ENCODE results near the gene ARL2.
"Not testable (repeated sequence)": the region's sequence is repeated elsewhere in the genome, so short reads cannot be mapped to it uniquely, and the experiment has no call there.

The ARL2 gene

DNA sequence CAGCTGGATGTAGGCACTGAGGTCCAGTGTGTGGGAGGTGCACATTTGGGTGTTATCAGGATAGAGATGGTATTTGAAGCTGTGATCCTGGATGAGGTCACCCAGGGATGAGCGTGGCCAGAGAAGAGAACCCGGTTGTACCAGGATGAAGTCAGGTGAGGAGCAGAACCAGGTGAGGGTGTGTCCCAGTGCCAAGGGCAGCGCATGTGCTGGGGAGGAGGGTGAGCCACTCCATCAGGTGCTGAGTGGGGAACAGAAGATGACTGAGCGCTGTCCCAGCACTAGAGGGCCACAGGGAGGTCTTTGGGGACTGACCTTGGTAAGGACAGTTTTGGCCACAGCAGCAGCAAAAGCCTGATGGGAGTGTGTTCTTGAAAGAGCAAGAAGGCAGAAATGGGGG, 2.7 kb downstream of the ARL2 start:
- H3K27ac ChIP-seq = peak overlapping the region; percentile 98
- TF ChIP-seq, protein P1, sequence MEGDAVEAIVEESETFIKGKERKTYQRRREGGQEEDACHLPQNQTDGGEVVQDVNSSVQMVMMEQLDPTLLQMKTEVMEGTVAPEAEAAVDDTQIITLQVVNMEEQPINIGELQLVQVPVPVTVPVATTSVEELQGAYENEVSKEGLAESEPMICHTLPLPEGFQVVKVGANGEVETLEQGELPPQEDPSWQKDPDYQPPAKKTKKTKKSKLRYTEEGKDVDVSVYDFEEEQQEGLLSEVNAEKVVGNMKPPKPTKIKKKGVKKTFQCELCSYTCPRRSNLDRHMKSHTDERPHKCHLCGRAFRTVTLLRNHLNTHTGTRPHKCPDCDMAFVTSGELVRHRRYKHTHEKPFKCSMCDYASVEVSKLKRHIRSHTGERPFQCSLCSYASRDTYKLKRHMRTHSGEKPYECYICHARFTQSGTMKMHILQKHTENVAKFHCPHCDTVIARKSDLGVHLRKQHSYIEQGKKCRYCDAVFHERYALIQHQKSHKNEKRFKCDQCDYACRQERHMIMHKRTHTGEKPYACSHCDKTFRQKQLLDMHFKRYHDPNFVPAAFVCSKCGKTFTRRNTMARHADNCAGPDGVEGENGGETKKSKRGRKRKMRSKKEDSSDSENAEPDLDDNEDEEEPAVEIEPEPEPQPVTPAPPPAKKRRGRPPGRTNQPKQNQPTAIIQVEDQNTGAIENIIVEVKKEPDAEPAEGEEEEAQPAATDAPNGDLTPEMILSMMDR (conservative IDR thresholded peaks at IDR 0.05; ENCODE audit: low read depth) = no peak
- ChIA-PET POLR2A (ENCODE audit: low non-redundant PET) (interaction anchor here (0.6 kb wide), 1 partner anchor 58 kb away, joined by 4 read pairs; no protein-coding TSS in a partner anchor), CTCF (interaction anchor here (0.6 kb wide), 1 partner anchor 33 kb away, joined by 4 read pairs; no protein-coding TSS in a partner anchor)
- DNase-seq (ENCODE audit: low spot score) = no peak

DNA sequence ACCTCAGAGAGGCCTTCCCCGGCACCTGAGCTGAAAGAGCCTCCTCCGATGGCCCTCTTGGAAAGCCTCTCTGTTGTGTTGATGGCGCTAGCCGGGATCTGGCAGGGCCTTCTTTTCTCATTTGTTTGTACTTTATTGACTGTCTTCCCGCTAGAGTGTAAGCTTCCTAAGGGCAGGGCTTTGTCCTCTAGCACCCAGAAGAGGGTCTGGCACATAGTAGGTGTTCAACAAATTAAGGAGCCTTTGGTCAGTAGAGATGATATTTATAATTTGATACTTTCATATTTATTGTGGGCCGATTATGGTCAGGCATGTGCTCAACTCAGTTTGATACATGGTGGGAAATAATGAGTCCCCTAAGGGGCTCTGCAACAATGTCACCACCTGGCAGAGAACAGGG, 4.0 kb downstream of the ARL2 start:
- CTCF ChIA-PET = no interaction called here
- TF ChIP-seq, protein P1 (conservative IDR thresholded peaks at IDR 0.05; ENCODE audit: low read depth) = no peak
- no peak for DNase-seq (ENCODE audit: low spot score)
- POLR2A ChIA-PET (ENCODE audit: low non-redundant PET) = no interaction called here
- H3K27ac ChIP-seq = no peak overlapping the region; the same call in 1 of the 2 replicates

DNA sequence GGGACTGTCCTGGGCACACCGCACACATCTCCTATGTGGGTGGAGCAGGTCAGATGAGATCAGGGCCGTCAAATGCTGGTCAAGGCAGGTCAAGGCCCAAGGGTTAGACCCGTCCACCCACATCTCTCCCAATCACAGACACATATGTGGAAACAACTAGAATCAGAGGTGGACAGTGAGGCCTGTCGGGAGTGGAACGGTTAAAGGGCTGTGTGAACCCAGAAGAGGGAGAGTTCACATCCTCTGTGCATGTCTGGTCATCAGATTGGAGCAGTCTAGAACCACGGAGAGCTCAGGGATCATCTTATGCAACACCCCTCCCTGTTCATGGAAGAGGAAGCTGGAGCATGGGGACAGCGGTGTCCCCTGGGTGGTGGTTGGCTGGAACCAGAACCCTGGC, 5.9 kb downstream of the ARL2 start:
- TF ChIP-seq, protein P1 (conservative IDR thresholded peaks at IDR 0.05; ENCODE audit: low read depth) = no peak
- ChIA-PET POLR2A (ENCODE audit: low non-redundant PET) (interaction anchor here (0.5 kb wide), 1 partner anchor 21 kb away, joined by 3 read pairs; no protein-coding TSS in a partner anchor), CTCF (no interaction called here)
- DNase-seq (ENCODE audit: low spot score) = no peak
- peak overlapping the region; percentile 40 for H3K27ac ChIP-seq

DNA sequence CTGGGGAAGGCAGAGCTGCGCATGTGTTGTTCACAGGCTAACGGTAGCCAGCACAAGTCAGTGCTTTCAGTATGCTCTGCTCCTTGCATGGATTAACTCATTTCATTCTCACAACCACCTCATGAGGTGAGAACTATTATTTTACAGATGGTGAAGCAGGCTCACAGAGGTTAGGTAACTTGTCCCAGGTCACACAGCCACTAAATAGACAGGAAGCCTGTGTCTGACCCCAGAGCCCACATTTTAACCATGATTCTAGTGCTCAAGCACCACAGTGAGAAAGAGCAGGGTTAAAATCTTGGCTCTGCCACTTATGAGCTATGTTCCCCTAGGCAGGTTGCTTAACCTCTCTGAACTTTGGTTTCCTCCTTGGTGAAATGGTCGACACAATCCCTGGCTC, 7.0 kb downstream of the ARL2 start:
- TF ChIP-seq, protein P1 (conservative IDR thresholded peaks at IDR 0.05; ENCODE audit: low read depth) = no peak
- POLR2A ChIA-PET (ENCODE audit: low non-redundant PET) = interaction anchor here (0.6 kb wide), 1 partner anchor 95 kb away, joined by 7 read pairs; no protein-coding TSS in a partner anchor

DNA sequence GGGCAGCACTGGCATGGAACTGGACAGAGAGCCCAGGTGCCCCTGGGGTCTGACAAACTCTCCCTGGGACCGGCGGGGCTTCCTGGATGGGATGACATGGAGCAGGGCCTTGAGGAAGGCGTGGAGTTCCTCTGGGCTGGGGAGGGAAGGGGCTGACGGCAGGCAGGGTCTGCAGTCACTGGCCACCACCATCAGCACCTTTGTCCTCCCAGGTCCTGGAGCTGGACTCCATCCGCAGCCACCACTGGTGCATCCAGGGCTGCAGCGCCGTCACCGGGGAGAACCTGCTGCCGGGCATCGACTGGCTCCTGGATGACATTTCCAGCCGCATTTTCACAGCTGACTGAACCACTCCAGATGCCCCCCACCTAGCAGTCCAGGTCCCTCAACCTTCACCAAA, 7.5 kb downstream of the ARL2 start:
- TF ChIP-seq, protein P1 (conservative IDR thresholded peaks at IDR 0.05; ENCODE audit: low read depth) = no peak
- peak overlapping the region; percentile 43 for H3K27ac ChIP-seq
- DNase-seq (ENCODE audit: low spot score) = no peak
- ChIA-PET CTCF (no interaction called here), POLR2A (ENCODE audit: low non-redundant PET) (no interaction called here)

More for the DNA sequence above, 7.0 kb downstream of the ARL2 start:
- CTCF ChIA-PET = no interaction called here
- no peak for DNase-seq (ENCODE audit: low spot score)
- H3K27ac ChIP-seq = 0 out of 2 replicates have a peak overlapping the region, but pooled peaks have one; percentile 40

DNA sequence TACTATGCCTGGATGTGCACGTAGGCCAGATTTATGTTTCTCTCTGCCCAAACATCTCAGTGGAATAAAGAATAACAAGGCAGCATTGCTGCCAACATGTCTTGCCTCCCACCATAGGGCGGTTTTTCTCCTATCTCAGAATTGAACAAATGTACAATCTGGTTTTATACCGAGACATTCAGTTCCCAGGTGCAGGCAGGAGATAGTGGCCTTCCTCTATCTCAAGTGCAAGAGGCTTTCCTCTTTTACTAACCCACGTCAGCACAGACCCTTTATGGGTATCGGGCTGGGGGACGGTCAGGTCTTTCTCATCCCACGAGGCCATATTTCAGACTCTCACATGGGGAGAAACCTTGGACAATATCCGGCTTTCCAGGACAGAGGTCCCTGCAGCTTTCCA, 9.5 kb downstream of the ARL2 start:
- H3K27ac ChIP-seq; DNase-seq (ENCODE audit: low spot score); CTCF ChIA-PET; POLR2A ChIA-PET (ENCODE audit: low non-redundant PET): not testable (repeated sequence)

DNA sequence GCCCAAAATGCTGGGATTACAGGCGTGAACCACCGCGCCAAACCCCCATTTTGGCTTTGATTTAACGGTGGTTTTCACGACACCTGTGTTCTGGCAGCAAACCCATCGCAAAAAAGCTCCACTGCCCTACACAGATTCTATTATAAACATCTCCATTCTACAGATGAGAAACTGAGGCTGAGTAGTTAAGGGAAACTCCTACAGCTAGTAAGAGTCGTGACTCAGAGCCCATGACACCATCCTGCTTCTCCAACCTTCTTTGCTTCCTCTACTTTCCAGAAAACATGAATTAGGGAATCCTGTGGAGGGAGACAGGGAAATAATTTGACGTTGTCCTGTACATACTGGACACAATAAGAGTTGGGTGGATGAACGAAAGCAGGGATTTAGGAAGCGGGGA, 12.8 kb downstream of the ARL2 start:
- TF ChIP-seq, protein P1 (conservative IDR thresholded peaks at IDR 0.05; ENCODE audit: low read depth) = no peak
- DNase-seq (ENCODE audit: low spot score) = no peak

More for the DNA sequence above, 12.8 kb downstream of the ARL2 start:
- CTCF ChIA-PET = interaction anchor here (0.6 to 2.2 kb wide), 5 partner anchors 13 to 146 kb away, joined by 3 to 14 read pairs (median 5); partner anchors contain the start of gene ARL2
- H3K27ac ChIP-seq = peak overlapping the region; percentile 95
- POLR2A ChIA-PET (ENCODE audit: low non-redundant PET) = no interaction called here
